Stimulated activated memory B cell treated with anti-CD40 and anti-IgM and Interleukin-4, amounts not matched to agents 10 μg/mL and 1 μg/mL and 100 μg/mL, for 72 hours (primary cell): ENCODE measurements around the gene TMEM97.

Source experiments
- ATAC-seq: fragments of 150-1000 bp; cut with Tn5 transposase; 2 replicates; pipeline ENCODE4 v1.10.0; 2021
- H3K27ac Mint-ChIP-seq: one replicate; pipeline ENCODE4 v1.8.0; 2022; ENCODE audit warnings: mild to moderate bottlenecking, mixed read lengths
- H3K27me3 Mint-ChIP-seq: one replicate; pipeline ENCODE4 v1.8.0; 2022; ENCODE audit warnings: mixed read lengths
- H3K36me3 Mint-ChIP-seq: one replicate; pipeline ENCODE4 v1.8.0; 2022; ENCODE audit warnings: mixed read lengths
- H3K4me1 Mint-ChIP-seq: one replicate; pipeline ENCODE4 v1.8.0; 2022; ENCODE audit warnings: mixed read lengths
- H3K4me3 Mint-ChIP-seq: one replicate; pipeline ENCODE4 v1.8.0; 2022; ENCODE audit warnings: mild to moderate bottlenecking, moderate library complexity, mixed read lengths
- H3K9me3 Mint-ChIP-seq: one replicate; pipeline ENCODE4 v1.8.0; 2022; ENCODE audit warnings: mixed read lengths

Gene TMEM97

GRCh38 chr17:28372945-28373274, 53.9 kb downstream of the TMEM97 start:
- Mint-ChIP-seq H3K36me3 (peaks cover 5% of the 10 kb centered on the region), H3K9me3 (no peaks in the 10 kb centered on the region), H3K27me3 (no peaks in the 10 kb centered on the region), H3K27ac (peak overlapping the region; percentile 86), H3K4me3 (peak overlapping the region; percentile 81), H3K4me1 (peaks cover 27% of the 10 kb centered on the region)
- no peak for ATAC-seq
